H54 (cell line): Measurements from ENCODE around the gene LTK.
A peak's percentile ranks its signal among the peaks of the same experiment; 100 is the strongest.

Experiments
- DNase-seq: peaks from one replicate; pipeline ENCODE4 v3.0.0; 2011; ENCODE audit warnings: low spot score, mixed read lengths; ENCODE audit not compliant: insufficient read length
- FAIRE-seq: peaks from 3 replicates; lab custom pipeline; 2011; peaks lifted over from hg19 to GRCh38; lab: Jason Lieb, UNC
- POLR2A ChIP-seq: IDR thresholded peaks from 2 replicates; pipeline ENCODE4 v1.6.1; 2011; ENCODE audit warnings: low read depth, mild to moderate bottlenecking, low read length

Gene LTK

GRCh38 chr15:41513506-41514227 lies at the start of gene LTK:
Gene LTK, minus strand, starts transcription at chr15:41513827. Its CDS starts 118 bp downstream, at chr15:41513709.
- FAIRE-seq, result peak; percentile 15

GRCh38 chr15:41562784-41563198 lies 49.2 kb upstream of the LTK start:
- no peak for TF ChIP-seq POLR2A
- FAIRE-seq (no peak), DNase-seq (no peak)

More at GRCh38 chr15:41513506-41514227, at the start of gene LTK:
- peak; percentile 53; the same call in 1 of the 2 replicates for TF ChIP-seq POLR2A
- peak; percentile 96 for DNase-seq

- TF ChIP-seq POLR2A, result no peak
- FAIRE-seq (no peak), DNase-seq (no peak)
These were observed 48.6 kb upstream of the LTK start for GRCh38 chr15:41562244-41562643.

GRCh38 chr15:41561777-41562145 lies 48.1 kb upstream of the LTK start:
- no peak for TF ChIP-seq POLR2A
- no peak for DNase-seq
- no peak for FAIRE-seq

GRCh38 chr15:41561104-41561776 lies 47.6 kb upstream of the LTK start:
- TF ChIP-seq POLR2A, result no peak
- FAIRE-seq (no peak), DNase-seq (no peak)

- no peak for FAIRE-seq
- no peak for DNase-seq
- no peak for TF ChIP-seq POLR2A
These were observed 46.9 kb upstream of the LTK start for GRCh38 chr15:41560572-41560874.

- TF ChIP-seq POLR2A, result no peak; the same call in 1 of the 2 replicates
- FAIRE-seq (no peak), DNase-seq (peak; percentile 45)
These were observed 45.7 kb upstream of the LTK start for GRCh38 chr15:41559239-41559782.

GRCh38 chr15:41558400-41559238 lies 45.0 kb upstream of the LTK start, which contains the start of gene TYRO3:
Gene TYRO3, plus strand, starts transcription at chr15:41559212. Its CDS starts 46 bp downstream, at chr15:41559258.
- peak; percentile 73 for DNase-seq
- no peak for FAIRE-seq
- TF ChIP-seq POLR2A, result 0 out of 2 replicates have a peak, but pooled peaks have one; percentile 25

- FAIRE-seq, result no peak
- no peak for TF ChIP-seq POLR2A
- DNase-seq, result peak; percentile 88
These were observed 44.2 kb upstream of the LTK start for GRCh38 chr15:41557673-41558399.

GRCh38 chr15:41556677-41557076 lies 43.0 kb upstream of the LTK start:
- TF ChIP-seq POLR2A, result no peak
- FAIRE-seq (no peak), DNase-seq (no peak)

GRCh38 chr15:41554915-41555314 lies 41.3 kb upstream of the LTK start:
- TF ChIP-seq POLR2A, result no peak
- DNase-seq (no peak), FAIRE-seq (no peak)

- TF ChIP-seq POLR2A, result no peak
- DNase-seq, result no peak
- FAIRE-seq, result no peak
These were observed 40.7 kb upstream of the LTK start for GRCh38 chr15:41554343-41554742.

GRCh38 chr15:41553731-41554130 lies 40.1 kb upstream of the LTK start:
- FAIRE-seq, result no peak
- DNase-seq, result no peak
- no peak for TF ChIP-seq POLR2A
